BLaER1 (cell line): ENCODE measurements around the gene POLR2C.

Experiments used
- H3K27ac ChIP-seq: shearing (Covaris generic); formaldehyde crosslinking; 2 replicates; pipeline ENCODE4 v1.8.1; 2022
- H3K27me3 ChIP-seq: shearing (Covaris generic); formaldehyde crosslinking; 2 replicates; pipeline ENCODE4 v1.8.1; 2022
- H3K36me3 ChIP-seq: shearing (Covaris generic); formaldehyde crosslinking; 2 replicates; pipeline ENCODE4 v1.8.1; 2022
- H3K4me1 ChIP-seq: shearing (Covaris generic); formaldehyde crosslinking; 2 replicates; pipeline ENCODE4 v1.8.1; 2022
- H3K4me2 ChIP-seq: shearing (Covaris generic); formaldehyde crosslinking; 2 replicates; pipeline ENCODE4 v1.8.1; 2022
- H3K4me3 ChIP-seq: shearing (Covaris generic); formaldehyde crosslinking; 2 replicates; pipeline ENCODE4 v1.8.1; 2022
- H3K9ac ChIP-seq: shearing (Covaris generic); formaldehyde crosslinking; 2 replicates; pipeline ENCODE4 v1.8.1; 2022
- H3K9me3 ChIP-seq: shearing (Covaris generic); formaldehyde crosslinking; 2 replicates; pipeline ENCODE4 v1.8.1; 2022
- H4K20me1 ChIP-seq: shearing (Covaris generic); formaldehyde crosslinking; 2 replicates; pipeline ENCODE4 v1.8.1; 2022
- Cebpa-rat ChIP-seq: shearing (Covaris generic); IDR thresholded peaks from 2 replicates; pipeline ENCODE4 v1.8.1; 2022

The POLR2C gene

DNA sequence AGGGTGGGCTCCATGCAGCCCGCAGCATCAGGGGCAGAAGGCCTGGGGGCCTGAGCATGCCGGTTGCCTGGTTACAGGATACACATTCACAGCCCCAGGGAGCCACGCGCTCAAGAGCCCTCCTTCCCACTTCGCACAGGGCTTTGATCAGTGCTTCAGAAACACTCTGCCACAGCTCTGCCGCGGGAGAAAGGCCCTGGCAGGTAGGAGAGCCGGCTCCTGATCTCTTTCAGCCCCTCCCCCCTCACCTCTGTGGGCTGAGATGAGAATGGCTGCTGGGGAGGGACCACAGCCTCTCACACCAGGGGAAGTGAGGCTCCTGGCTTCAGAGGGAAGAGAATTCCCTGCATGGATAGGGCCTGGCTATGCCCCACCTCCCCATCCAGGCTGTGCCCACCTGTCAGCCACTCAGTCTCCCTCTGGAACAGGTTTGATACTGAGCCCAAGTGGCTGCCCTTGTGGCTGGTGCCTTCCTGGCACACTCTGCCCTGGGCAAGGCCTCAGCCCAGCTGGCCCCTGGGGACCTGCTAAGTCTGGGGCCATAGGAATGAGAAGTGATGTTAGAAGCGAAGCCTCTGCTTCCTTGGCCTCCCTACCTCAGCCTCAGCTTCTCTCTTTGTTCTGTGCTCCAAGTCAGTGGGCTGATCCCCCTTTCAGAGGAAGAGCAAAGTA lies 15.2 kb downstream of the POLR2C start:
- H3K4me1 ChIP-seq, result peaks cover 82% of the 10 kb centered on the region
- peaks cover 21% of the 10 kb centered on the region for H3K36me3 ChIP-seq
- peak overlapping the region; percentile 98 for H3K4me2 ChIP-seq
- H3K9ac ChIP-seq, result peak overlapping the region; percentile 8; the same call in 1 of the 2 replicates
- peak overlapping the region; percentile 61 for H3K4me3 ChIP-seq
- no peak for TF ChIP-seq Cebpa-rat
- H3K27ac ChIP-seq, result peak overlapping the region; percentile 10
- peaks cover 42% of the 10 kb centered on the region for H4K20me1 ChIP-seq
- H3K9me3 ChIP-seq, result no peaks in the 10 kb centered on the region
- H3K27me3 ChIP-seq, result no peaks in the 10 kb centered on the region

DNA sequence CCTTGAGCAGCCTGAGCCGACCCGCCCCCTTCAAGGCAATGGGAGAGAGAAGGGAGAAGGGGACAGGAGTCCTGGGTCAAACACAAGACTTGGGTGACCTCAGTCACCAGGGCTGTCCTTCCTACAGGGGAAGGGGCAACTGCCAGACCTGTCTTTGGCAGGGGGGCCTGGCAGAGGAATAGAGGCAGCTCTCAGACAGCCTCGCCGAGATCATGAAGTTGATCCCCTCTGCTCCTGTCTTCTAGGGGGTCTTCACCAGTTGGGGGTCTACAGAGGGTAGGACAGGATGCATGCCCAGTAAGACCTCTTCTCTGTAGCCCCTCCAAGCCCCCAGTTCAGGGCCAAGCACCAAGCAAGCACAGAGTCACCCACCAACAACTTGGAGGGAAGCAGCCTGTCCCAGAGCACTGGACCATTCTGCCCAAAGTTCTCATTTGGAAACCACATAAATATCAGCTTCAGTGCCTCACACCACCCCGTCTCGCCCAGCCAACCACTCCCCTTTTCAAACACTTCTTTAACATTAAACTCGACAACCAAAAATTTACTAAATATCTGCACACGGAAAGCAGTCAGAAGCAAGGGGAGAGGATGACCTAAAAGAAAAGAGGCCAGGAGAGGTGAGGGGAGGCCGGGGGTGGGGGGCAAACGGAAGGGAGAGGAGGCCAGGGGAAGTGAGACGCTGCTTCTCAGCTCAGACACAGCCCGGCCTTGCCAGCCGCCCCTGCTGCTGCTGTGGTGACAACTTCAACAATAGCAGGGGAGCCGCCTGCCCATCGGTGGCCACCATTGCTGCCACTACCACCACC lies 16.1 kb downstream of the POLR2C start:
- H3K4me2 ChIP-seq, result peak overlapping the region; percentile 98
- H3K36me3 ChIP-seq, result peaks cover 12% of the 10 kb centered on the region
- no peaks in the 10 kb centered on the region for H3K9me3 ChIP-seq
- peak overlapping the region; percentile 61 for H3K4me3 ChIP-seq
- H3K9ac ChIP-seq, result peak overlapping the region; percentile 58
- peaks cover 34% of the 10 kb centered on the region for H4K20me1 ChIP-seq
- H3K27ac ChIP-seq, result peak overlapping the region; percentile 49
- H3K4me1 ChIP-seq, result peaks cover 73% of the 10 kb centered on the region
- no peaks in the 10 kb centered on the region for H3K27me3 ChIP-seq
- TF ChIP-seq Cebpa-rat, result no peak

DNA sequence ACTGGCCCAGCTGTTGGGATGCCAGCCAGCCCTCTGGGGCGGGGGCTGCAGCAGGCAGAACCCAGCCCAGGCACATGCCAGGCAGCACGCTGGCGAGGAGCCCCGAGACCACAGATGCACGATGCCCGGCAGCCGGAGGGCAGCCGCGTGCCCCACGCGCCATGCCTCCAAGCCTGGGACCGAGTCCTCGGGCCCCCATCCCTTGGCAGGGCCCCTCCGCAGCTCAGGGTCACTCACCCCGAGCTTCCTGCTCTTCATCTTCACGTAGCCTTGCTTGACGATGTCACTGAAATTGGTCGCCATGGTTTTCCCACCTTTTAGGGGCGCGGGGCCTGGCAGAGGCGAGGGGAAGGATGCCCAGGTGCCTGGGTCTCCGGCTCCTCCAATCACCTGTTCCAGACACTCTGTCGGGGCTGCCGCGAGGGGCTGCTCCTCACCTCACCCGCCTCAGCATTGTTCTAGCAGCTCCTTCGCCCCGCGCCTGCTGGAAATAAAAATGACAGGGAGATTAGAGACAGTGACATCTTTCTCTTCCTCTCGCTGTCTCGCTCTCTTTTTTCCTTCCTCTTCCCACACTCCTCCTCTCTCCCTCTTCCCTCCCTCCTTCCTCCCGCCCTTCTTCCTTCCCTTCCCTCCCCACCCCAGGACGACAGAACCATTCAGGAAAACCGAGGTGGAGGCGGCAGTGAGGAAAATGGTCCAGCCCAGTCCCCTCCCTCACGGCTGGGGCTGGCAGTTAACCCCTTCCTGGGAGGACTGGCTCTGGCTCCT lies 16.9 kb downstream of the POLR2C start:
- H3K4me3 ChIP-seq, result peak overlapping the region; percentile 61
- H3K27me3 ChIP-seq, result no peaks in the 10 kb centered on the region
- peaks cover 4% of the 10 kb centered on the region; the same call in 1 of the 2 replicates for H3K36me3 ChIP-seq
- peaks cover 34% of the 10 kb centered on the region for H4K20me1 ChIP-seq
- peak overlapping the region; percentile 58 for H3K9ac ChIP-seq
- peaks cover 72% of the 10 kb centered on the region for H3K4me1 ChIP-seq
- no peak for TF ChIP-seq Cebpa-rat
- H3K4me2 ChIP-seq, result peak overlapping the region; percentile 98
- H3K9me3 ChIP-seq, result no peaks in the 10 kb centered on the region
- peak overlapping the region; percentile 49 for H3K27ac ChIP-seq

DNA sequence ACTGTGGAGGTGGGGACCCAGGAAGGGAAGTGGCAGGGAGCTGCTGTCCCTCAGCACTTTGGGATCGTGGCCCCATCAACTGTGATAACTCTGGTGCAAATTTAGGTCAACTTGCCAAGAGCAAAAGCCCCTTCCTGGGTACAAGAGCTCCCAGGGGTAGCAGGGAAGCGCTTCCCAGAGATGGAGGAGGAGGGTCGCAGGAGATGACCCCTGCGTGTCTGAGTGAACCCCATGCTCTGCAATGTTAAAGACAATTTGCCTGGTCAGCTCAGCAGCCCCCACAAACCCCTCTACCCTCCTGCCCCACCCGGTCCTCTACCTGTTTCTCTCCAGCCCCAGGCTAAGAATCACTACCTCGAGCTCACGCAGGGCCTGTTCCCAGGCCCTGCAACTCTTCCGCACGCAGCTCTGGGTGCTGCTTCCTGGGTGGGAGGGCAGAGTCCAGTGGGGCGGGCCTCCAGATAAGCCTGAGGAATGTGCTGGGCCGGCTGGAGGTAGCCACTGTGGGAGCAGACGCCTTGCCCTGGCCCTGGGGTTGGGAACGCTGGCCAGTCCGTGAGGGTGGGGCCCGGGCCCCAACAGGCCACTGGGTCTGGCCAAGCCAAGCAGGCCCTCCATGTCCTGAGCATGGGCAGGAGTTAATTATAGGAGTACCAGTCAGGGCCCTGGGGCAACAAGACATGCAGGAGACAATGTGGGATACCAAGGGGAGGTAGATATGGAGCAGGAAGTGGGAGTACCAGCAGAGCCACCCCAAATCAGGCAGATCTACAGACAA lies 17.7 kb downstream of the POLR2C start:
- no peaks in the 10 kb centered on the region for H3K9me3 ChIP-seq
- peaks cover 30% of the 10 kb centered on the region for H4K20me1 ChIP-seq
- H3K4me3 ChIP-seq, result peak overlapping the region; percentile 61
- no peak for TF ChIP-seq Cebpa-rat
- 0 out of 2 replicates have a peak overlapping the region, but pooled peaks have one; percentile 18 for H3K27ac ChIP-seq
- peak overlapping the region; percentile 58; the same call in 1 of the 2 replicates for H3K9ac ChIP-seq
- H3K4me1 ChIP-seq, result peaks cover 70% of the 10 kb centered on the region
- H3K36me3 ChIP-seq, result no peaks in the 10 kb centered on the region
- peak overlapping the region; percentile 98 for H3K4me2 ChIP-seq
- H3K27me3 ChIP-seq, result no peaks in the 10 kb centered on the region

DNA sequence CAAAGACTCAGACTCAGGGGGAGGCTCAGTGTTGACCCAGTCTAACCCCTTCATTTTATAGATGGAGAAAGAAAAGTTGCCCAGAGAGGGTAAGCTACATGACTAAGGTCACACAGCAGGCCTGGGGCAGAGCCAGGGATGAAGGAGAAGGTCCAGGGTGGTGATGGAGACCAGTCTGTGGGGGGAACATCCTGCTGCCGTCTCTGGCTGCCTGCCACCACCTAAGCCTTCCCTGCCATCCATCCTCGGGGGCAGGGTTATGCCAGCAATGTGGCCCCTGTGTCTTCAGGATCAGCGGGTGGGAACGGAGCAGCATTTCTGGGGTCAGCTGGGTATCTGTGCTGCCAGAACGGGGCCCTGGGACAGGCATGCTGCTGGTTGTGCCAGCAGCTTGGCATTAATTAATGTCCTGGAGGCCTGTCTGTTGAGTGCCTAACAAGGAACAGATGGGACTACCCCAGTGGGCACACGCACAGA lies 18.3 kb downstream of the POLR2C start:
- Histone ChIP-seq H3K4me2 (peak overlapping the region; percentile 98), H3K27ac (no peak overlapping the region), H3K4me1 (peaks cover 70% of the 10 kb centered on the region), H3K4me3 (no peak overlapping the region), H3K9ac (no peak overlapping the region), H3K9me3 (no peaks in the 10 kb centered on the region), H4K20me1 (peaks cover 28% of the 10 kb centered on the region), H3K36me3 (no peaks in the 10 kb centered on the region), H3K27me3 (no peaks in the 10 kb centered on the region)
- no peak for TF ChIP-seq Cebpa-rat

DNA sequence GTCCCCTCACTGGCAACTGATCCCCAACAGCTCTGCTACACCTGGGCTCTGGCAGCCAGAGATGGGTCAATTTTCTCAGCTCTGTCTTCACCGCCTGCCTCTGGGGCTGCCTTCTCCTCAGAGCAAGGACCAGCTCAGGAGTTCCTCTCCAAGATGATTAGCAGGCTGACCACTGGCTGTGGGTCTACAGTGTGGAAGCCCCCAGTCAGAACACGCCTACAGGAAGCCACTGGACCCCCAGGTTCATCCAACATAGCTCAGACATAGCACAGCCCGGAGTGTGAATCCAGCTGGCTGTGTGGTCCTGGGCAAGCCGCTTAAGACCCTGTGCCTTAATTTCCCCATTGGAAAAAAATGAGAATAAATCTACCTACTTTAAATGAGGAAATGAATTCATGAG lies 18.9 kb downstream of the POLR2C start:
- H3K4me2 ChIP-seq, result no peak overlapping the region
- no peaks in the 10 kb centered on the region for H3K27me3 ChIP-seq
- H4K20me1 ChIP-seq, result peaks cover 22% of the 10 kb centered on the region
- H3K4me1 ChIP-seq, result peaks cover 66% of the 10 kb centered on the region
- no peak overlapping the region for H3K27ac ChIP-seq
- H3K4me3 ChIP-seq, result no peak overlapping the region
- no peak overlapping the region for H3K9ac ChIP-seq
- no peaks in the 10 kb centered on the region for H3K9me3 ChIP-seq
- TF ChIP-seq Cebpa-rat, result no peak
- H3K36me3 ChIP-seq, result no peaks in the 10 kb centered on the region

DNA sequence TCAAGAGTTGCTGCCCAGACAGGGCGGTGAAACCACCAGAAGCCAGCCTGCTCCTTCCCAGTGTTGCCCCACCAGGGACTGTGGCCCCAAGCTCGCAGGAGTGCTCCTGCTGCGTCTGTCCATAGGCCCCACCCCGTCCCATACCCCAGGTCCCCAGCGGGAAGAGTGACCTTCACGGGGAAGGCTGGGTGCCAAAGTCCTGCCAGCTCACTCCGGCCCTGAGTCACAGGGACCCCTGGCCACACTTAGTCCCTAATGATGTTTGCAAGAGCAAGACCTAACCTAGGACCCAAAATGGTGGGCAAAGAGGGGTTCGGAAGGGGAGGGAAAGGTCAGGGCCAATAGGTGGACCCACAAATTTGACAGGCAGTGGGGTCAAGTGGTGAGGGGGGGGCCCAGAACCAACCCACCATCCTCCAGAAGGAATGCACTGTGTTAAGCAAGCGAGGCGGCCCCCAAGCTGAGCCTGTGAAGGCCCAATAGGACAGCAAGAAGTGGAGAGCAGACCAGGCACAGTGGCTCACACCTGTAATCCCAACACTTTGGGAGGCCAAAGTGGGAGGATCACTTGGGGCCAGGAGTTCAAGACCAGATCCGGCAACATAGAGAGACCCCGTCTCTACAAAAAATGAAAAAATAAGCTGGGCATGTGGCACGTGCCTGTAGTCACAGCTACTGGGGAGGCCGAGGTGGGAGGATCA lies 20.5 kb downstream of the POLR2C start:
- Histone ChIP-seq H3K4me3 (no peak overlapping the region), H3K9ac (no peak overlapping the region), H3K27ac (no peak overlapping the region), H4K20me1 (peaks cover 7% of the 10 kb centered on the region), H3K36me3 (no peaks in the 10 kb centered on the region), H3K4me1 (peaks cover 59% of the 10 kb centered on the region), H3K9me3 (no peaks in the 10 kb centered on the region), H3K4me2 (no peak overlapping the region), H3K27me3 (no peaks in the 10 kb centered on the region)
- TF ChIP-seq Cebpa-rat, result no peak

DNA sequence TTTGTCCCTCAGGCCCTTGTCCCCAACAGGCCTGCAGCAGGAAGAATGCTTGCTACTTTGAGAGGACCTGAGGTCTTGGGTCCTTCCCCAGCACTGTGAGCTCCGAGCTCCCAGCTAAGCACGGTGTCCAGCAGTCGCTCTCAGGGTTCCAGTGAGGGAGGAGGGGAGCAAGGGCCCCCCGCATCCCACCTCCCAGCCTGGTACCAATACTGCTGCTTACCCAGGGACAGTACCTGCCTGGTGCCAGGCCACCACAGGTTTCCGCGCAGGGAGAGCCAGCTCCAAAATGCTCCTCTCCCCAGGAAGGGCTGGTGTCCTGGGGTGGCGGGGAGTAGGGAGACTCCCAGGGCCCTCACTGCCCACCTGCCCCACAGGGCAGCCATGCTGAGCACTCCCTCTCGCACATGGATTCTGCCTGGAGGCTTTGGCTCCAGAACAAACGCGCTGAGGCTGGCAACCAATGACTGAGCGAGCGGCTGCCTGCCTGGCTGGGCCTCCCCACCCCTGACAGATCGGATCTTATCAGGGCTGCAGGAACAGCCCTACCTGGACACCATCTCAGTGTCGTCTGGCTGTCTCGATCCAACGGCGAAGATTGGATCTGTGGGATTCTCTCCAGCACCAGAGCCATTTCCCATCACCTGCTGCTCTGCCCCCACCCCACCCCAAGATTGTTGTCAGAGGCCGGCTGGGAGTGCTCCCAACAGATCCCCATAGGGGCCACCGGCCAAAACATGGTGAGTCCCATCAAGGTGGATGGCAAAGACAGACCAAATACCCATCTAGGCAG lies 21.4 kb downstream of the POLR2C start:
- no peaks in the 10 kb centered on the region for H3K27me3 ChIP-seq
- no peaks in the 10 kb centered on the region for H3K9me3 ChIP-seq
- H3K27ac ChIP-seq, result no peak overlapping the region
- H3K4me3 ChIP-seq, result no peak overlapping the region
- no peak overlapping the region for H3K9ac ChIP-seq
- no peaks in the 10 kb centered on the region for H4K20me1 ChIP-seq
- H3K4me1 ChIP-seq, result peaks cover 50% of the 10 kb centered on the region
- no peak overlapping the region for H3K4me2 ChIP-seq
- no peak for TF ChIP-seq Cebpa-rat
- H3K36me3 ChIP-seq, result no peaks in the 10 kb centered on the region
